ENCODE results near the gene GPR137.
A peak's percentile ranks its signal among the peaks of the same experiment; 100 is the strongest.

The GPR137 gene

DNA sequence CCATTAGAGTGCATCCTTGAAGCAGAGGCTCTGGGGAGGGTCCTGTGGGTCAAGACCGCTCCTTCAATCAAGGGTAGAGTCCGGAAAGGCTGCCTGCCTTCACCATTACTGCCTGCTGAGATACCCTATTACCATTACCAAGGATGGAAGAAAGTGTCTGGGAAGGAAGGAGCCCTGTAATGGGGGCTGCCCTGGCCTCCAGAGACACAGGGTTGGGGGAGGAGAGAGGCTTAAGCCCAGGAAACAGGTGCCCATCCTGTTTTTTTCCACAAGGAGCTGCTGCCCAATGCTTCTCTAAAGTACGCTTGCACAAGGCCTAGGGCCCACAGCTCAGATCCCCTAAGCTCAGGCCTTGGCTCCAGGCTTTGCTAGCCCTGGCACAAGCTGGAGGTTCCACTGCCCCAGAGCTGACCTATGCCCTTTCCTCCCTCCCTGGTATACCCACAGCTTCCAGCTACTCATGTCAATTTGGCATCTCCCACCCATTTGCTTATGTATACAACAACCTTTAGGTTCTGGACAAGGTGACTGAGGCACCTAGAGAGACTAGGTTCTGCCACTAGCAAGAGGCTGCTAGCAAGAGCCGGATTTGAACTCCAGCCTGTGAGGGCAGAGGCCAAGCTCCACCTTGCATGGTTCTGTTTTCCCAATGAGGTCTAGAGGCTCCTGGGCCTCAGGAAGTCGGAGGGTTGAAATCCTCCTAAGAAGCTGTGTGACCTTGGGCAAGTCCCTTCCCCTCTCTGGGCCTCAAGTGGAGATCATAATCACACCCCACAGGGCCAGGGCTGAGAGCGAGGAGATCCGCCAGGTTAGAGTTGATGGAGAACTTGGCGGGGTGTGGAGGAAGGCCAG, 35.9 kb upstream of the GPR137 start:
- DNase-seq (ENCODE audit: low read depth in 2 of 2), result no peak

- DNase-seq (ENCODE audit: low read depth in 2 of 2), result no peak
Measured at GRCh38 chr11:64250415-64251015, 35.1 kb upstream of the GPR137 start.

GRCh38 chr11:64251016-64251752, 34.5 kb upstream of the GPR137 start, which contains the start of gene PLCB3:
TSS of gene PLCB3 (plus strand) at chr11:64251530. CDS start at chr11:64251650, 120 bp downstream.
- peak in 1 of 2 experiments; percentile 40 for DNase-seq (ENCODE audit: low read depth in 2 of 2)

GRCh38 chr11:64251753-64252002, 34.0 kb upstream of the GPR137 start:
- no peak for DNase-seq (ENCODE audit: low read depth in 2 of 2)

GRCh38 chr11:64252003-64252872, 33.4 kb upstream of the GPR137 start:
- no peak for DNase-seq (ENCODE audit: low read depth in 2 of 2)

- no peak for DNase-seq (ENCODE audit: low read depth in 2 of 2)
Measured at GRCh38 chr11:64253043-64253442, 32.6 kb upstream of the GPR137 start.

GRCh38 chr11:64253481-64253880, 32.2 kb upstream of the GPR137 start:
- no peak for DNase-seq (ENCODE audit: low read depth in 2 of 2)

GRCh38 chr11:64254326-64254725, 31.3 kb upstream of the GPR137 start:
- DNase-seq (ENCODE audit: low read depth in 2 of 2), result no peak

DNA sequence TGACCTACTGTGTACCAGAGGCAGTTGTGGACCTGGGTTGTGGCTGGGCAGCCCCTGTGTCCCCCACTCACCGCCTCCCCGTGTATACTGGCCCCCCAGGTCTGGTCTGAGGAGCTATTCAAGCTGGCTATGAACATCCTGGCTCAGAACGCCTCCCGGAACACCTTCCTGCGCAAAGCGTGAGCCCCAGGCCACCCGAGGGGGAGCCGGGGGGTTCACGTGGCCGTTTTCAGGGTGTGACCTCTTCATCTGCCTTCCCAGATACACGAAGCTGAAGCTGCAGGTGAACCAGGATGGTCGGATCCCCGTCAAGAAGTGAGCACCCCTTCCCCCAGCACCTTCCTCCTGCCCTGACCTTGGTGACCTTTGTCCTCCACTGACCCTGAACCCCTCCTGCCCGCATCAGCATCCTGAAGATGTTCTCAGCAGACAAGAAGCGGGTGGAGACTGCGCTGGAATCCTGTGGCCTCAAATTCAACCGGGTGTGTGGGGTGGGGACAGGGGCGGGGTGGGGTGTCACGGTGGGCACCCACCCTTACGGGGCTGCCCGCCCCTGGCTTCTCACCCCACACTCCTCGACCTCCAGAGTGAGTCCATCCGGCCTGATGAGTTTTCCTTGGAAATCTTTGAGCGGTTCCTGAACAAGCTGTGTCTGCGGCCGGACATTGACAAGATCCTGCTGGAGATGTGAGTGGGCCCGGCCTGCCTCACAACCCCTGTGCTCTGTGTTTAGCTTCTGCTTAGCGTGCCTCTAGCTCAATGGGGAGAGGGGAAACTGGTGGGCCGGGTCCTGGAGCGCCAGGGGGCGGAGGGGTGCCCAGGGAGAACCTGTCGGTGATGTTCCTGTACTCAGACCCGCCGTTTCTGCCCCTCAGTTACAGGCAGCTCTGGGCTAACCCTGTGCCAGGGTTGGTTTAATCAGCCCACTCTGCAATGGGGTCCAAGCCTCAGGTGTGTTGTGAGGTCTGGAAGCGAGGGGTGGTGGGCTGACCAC, 30.2 kb upstream of the GPR137 start:
- no peak for DNase-seq (ENCODE audit: low read depth in 2 of 2)

DNA sequence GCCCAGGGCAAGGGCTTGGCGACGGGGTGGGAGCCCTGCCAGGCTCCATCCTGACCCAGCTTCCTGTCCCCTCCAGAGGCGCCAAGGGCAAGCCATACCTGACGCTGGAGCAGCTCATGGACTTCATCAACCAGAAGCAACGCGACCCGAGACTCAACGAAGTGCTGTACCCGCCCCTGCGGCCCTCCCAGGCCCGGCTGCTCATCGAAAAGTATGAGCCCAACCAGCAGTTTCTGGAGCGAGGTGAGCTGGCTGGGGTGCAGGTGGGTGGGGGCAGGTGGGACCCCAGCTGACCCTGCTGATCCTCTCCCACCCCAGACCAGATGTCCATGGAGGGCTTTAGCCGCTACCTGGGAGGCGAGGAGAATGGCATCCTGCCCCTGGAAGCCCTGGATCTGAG, 29.3 kb upstream of the GPR137 start:
- no peak for DNase-seq (ENCODE audit: low read depth in 2 of 2)

GRCh38 chr11:64258356-64258755, 27.3 kb upstream of the GPR137 start:
- DNase-seq (ENCODE audit: low read depth in 2 of 2), result no peak

GRCh38 chr11:64258946-64259532, 26.6 kb upstream of the GPR137 start:
- no peak for DNase-seq (ENCODE audit: low read depth in 2 of 2)

- no peak for DNase-seq (ENCODE audit: low read depth in 2 of 2)
Measured at GRCh38 chr11:64259533-64260067, 26.0 kb upstream of the GPR137 start.

GRCh38 chr11:64260147-64260708, 25.4 kb upstream of the GPR137 start:
- no peak for DNase-seq (ENCODE audit: low read depth in 2 of 2)

DNA sequence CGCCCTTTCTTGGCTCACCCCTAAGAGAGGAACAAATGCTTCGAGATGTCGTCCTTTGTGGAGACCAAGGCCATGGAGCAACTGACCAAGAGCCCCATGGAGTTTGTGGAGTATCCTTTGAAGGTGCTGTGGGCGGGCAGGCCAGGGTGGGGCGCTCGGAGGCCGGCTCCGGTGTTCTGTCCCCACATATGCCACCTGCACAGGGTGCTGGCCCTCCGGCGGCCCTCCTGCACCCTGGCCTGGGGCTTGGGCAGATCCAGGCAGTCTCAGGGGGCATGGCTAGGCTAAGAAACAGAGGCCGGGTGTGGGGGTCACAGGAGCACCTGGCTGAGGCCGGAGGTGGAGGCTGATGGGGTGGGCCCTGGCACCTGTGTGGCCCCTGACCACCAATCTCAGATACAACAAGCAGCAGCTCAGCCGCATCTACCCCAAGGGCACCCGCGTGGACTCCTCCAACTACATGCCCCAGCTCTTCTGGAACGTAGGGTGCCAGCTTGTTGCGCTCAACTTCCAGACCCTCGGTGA, 24.0 kb upstream of the GPR137 start:
- DNase-seq (ENCODE audit: low read depth in 2 of 2), result no peak

- no peak for DNase-seq (ENCODE audit: low read depth in 2 of 2)
Measured at GRCh38 chr11:64262271-64263002, 23.2 kb upstream of the GPR137 start.

GRCh38 chr11:64263021-64263946, 22.4 kb upstream of the GPR137 start:
- no peak for DNase-seq (ENCODE audit: low read depth in 2 of 2)

DNA sequence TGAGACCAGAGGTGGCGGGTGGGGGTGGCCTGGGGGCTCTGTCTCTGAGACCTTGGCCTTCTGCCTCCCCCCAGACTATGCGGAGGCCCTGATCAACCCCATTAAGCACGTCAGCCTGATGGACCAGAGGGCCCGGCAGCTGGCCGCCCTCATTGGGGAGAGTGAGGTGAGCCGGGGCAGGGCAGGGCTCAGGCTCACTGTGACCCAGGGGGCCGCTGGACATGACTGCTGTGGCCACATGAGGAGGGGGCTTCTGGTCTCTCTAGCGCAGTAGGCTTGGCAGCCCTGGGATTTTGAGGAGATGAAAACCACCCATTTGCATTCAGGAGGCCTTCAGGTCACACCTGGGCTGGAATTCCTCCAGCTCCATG, 21.7 kb upstream of the GPR137 start:
- DNase-seq (ENCODE audit: low read depth in 2 of 2), result no peak

Measured in stimulated activated CD4-positive, alpha-beta T cell treated with anti-CD3 and anti-CD28 coated beads, Interleukin-12 subunit alpha, Interleukin-12 subunit beta, amount 100 ng/mL, for 24 hours (primary cell).